GM12872 (cell line): ENCODE data around the gene SORCS1.

ENCODE experiments used
- CTCF ChIP-seq: IDR thresholded peaks from 3 replicates; pipeline ENCODE4 v1.5.1; 2011; ENCODE audit warnings: low read depth, mild to moderate bottlenecking, low read length, moderate library complexity; ENCODE audit not compliant: insufficient read depth

Gene SORCS1

GRCh38 chr10:107104026-107104652 is 60.4 kb downstream of the SORCS1 start:
- no peak for TF ChIP-seq CTCF

DNA sequence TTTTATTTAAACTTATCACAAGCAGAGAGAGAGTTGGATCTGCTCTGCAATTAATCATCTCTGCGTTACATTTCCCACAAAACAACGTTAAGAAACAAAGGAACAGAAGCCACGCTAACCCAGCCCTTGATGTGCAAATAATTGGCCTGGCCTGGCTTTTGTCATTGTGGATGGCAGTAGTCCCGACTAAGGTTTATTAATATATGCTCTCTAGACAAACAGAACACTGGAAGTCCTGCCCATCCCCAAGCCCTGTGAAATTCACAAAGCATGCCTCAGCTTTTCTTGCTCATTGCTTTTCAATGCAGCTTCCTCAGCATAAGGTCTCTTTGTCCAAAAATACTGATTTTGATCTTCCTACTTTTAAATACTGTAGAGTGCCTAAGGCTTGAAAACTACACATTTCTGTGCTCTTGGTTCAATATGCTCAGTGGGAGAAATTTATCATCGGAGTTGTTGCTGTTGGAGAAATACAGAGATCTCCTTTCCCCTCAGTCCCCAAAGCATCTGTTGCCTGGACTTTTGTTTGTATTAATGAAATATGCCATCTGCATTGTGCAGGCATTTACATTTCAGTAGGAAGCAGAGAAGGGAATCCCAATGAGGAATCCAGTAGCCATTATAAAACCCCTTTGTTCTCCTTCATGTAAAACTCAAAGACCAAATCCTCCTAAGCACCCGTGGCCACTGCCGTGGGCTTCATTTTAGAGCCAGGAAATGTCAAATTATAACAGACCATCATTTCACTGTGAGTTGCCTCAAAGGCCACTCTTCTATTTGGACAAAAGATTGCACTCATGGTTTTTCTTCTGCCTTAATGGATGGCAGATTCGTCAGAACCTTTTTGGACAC is 61.1 kb downstream of the SORCS1 start:
- no peak for TF ChIP-seq CTCF

DNA sequence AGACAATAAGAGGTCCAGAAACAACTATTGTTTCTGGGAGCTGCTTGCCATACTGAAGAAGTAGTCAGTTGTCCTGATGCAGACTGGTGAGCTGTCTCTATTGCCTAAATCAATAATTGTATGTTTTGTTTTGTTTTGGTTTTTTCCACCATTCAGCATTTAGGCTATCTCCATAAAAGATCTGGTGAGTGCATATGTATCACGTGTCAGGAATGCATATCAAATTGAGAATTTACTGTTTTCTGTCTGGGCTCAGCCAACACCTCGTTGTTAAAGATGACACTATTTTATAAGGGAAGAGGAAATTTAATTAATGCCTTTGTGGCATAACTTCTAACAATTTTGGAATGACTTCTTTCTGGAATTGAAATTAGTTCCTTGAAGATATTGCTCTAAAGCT is 66.2 kb downstream of the SORCS1 start:
- TF ChIP-seq CTCF: no peak

DNA sequence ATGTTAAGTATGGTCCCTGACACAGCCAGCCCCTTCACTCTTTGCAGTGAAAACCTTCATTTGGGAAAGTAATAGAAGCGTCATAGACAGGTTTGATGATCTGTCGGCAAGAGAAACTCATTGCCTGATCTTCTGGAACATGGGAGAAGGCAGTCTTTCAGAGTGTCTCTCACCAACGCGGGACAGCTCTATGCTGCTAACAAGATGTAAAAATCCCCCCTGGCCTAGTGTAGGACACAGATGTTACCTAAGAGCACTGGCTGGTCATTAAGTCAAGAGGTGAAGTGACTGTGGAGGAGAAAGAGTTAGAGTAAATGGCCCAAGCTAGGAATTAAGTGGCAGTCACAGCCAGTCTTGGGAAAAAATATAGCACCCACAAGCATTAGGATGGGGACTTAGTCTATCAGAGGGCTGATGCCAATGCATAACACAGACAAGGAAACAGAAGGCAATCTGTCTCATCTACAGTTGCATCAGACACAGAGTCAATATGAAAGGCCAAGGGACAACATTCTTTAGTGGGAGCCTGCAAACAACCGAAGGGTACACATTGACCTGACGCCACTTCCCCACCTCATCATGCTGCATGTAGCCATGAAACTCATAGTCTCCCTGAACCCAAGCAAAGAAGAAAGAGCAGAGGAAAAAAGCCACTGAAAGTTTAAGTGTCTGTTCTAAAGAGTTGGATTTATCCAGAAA is 69.5 kb downstream of the SORCS1 start:
- TF ChIP-seq CTCF: no peak

GRCh38 chr10:107092321-107092720 is 72.2 kb downstream of the SORCS1 start:
- TF ChIP-seq CTCF: no peak

DNA sequence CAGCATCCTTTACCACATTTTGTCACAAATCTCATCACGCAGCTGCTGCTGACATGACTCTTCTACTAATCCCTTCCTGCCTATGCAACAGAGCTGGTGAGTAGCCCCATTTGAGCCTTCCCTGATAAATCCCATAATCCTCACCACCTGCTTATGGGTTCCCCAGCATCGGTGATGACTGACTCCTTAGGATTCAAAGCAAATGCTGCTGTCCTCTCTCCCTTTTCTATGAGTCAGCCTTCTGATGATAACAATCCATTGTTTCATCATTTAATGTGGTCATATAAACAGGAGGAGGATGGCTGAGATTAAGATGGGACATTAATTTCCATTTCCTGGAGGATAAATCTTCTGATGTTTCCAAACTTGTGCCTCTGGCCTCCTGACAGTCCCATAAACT is 73.4 kb downstream of the SORCS1 start:
- TF ChIP-seq CTCF: no peak

DNA sequence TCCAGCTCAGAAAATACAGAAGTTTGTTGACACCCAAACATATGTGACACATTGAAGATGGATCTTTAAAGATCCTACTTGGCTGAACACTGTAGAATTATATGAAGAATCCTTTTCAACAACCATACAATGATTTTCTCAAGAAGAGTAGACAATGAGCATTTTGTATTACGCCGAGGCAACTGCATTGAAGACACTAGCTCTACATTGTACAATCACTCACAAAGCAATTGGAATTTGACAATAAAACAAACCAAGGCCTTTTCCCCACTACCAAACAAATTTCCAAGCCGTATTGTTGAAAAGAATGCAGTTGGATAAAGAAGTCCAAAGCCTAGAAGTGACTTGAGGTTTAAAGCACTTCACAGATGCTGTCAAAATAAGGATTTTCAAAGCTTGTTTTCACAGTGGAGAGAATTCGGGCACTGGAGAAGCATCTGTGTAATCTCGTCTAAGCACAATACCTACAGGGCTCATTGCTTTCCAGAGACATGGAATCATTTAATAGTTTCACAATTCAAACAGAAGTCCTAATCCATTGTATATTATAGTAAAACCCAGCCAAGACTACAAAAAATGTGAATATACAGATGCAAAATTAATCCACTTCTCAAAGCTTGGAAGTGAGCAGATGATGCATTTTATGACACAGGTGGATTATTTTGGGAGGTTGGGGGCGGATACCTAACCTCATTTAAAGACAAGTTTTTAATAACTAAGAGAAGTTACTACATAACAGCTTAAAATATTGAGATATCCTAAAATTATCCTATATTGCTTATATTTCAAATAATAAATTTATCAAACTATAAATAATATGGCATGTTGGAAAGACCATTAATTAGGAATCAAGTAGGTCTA is 78.6 kb downstream of the SORCS1 start:
- TF ChIP-seq CTCF: no peak
